Measurements from ENCODE around the gene GNG12.

Gene GNG12

GRCh38 chr1:67723620-67724019 is 109.6 kb downstream of the GNG12 start:
- Histone ChIP-seq H3K27me3 (ENCODE audit: insufficient read depth, low read length) (no peaks in the 10 kb centered on the region), H3K4me1 (ENCODE audit: insufficient read depth, low read length) (peaks cover 18% of the 10 kb centered on the region), H3K9ac (ENCODE audit: low read depth, low read length) (peak overlapping the region; percentile 7; the same call in 1 of the 2 replicates), H3K27ac (ENCODE audit: low read length) (no peak overlapping the region), H3K9me3 (ENCODE audit: insufficient read depth, low read depth, low read length) (no peaks in the 10 kb centered on the region), H3K36me3 (ENCODE audit: insufficient read depth, low read depth, low read length) (no peaks in the 10 kb centered on the region), H3K4me3 (ENCODE audit: low read length) (no peak overlapping the region)

- Histone ChIP-seq H3K4me1 (ENCODE audit: insufficient read depth, low read length) (peaks cover 18% of the 10 kb centered on the region), H3K27ac (ENCODE audit: low read length) (no peak overlapping the region), H3K36me3 (ENCODE audit: insufficient read depth, low read depth, low read length) (no peaks in the 10 kb centered on the region), H3K9me3 (ENCODE audit: insufficient read depth, low read depth, low read length) (no peaks in the 10 kb centered on the region), H3K4me3 (ENCODE audit: low read length) (no peak overlapping the region), H3K27me3 (ENCODE audit: insufficient read depth, low read length) (no peaks in the 10 kb centered on the region), H3K9ac (ENCODE audit: low read depth, low read length) (no peak overlapping the region)
Observed at GRCh38 chr1:67723126-67723525, 110.1 kb downstream of the GNG12 start.

- Histone ChIP-seq H3K9ac (ENCODE audit: low read depth, low read length) (no peak overlapping the region), H3K36me3 (ENCODE audit: insufficient read depth, low read depth, low read length) (no peaks in the 10 kb centered on the region), H3K27ac (ENCODE audit: low read length) (no peak overlapping the region), H3K4me3 (ENCODE audit: low read length) (no peak overlapping the region), H3K27me3 (ENCODE audit: insufficient read depth, low read length) (no peaks in the 10 kb centered on the region), H3K9me3 (ENCODE audit: insufficient read depth, low read depth, low read length) (no peaks in the 10 kb centered on the region), H3K4me1 (ENCODE audit: insufficient read depth, low read length) (peaks cover 18% of the 10 kb centered on the region)
Observed at GRCh38 chr1:67722292-67722944, 110.8 kb downstream of the GNG12 start.

- peaks cover 18% of the 10 kb centered on the region for H3K4me1 ChIP-seq (ENCODE audit: insufficient read depth, low read length)
- no peaks in the 10 kb centered on the region for H3K36me3 ChIP-seq (ENCODE audit: insufficient read depth, low read depth, low read length)
- H3K4me3 ChIP-seq (ENCODE audit: low read length) = no peak overlapping the region
- no peak overlapping the region for H3K9ac ChIP-seq (ENCODE audit: low read depth, low read length)
- no peak overlapping the region for H3K27ac ChIP-seq (ENCODE audit: low read length)
- H3K9me3 ChIP-seq (ENCODE audit: insufficient read depth, low read depth, low read length) = no peaks in the 10 kb centered on the region
- H3K27me3 ChIP-seq (ENCODE audit: insufficient read depth, low read length) = no peaks in the 10 kb centered on the region
Observed at GRCh38 chr1:67721650-67722291, 111.5 kb downstream of the GNG12 start.

GRCh38 chr1:67721112-67721511 is 112.2 kb downstream of the GNG12 start:
- H3K36me3 ChIP-seq (ENCODE audit: insufficient read depth, low read depth, low read length) = no peaks in the 10 kb centered on the region
- no peaks in the 10 kb centered on the region for H3K27me3 ChIP-seq (ENCODE audit: insufficient read depth, low read length)
- no peak overlapping the region for H3K27ac ChIP-seq (ENCODE audit: low read length)
- H3K4me1 ChIP-seq (ENCODE audit: insufficient read depth, low read length) = peaks cover 18% of the 10 kb centered on the region
- H3K4me3 ChIP-seq (ENCODE audit: low read length) = no peak overlapping the region
- no peaks in the 10 kb centered on the region for H3K9me3 ChIP-seq (ENCODE audit: insufficient read depth, low read depth, low read length)
- no peak overlapping the region for H3K9ac ChIP-seq (ENCODE audit: low read depth, low read length)

GRCh38 chr1:67719329-67720196 is 113.7 kb downstream of the GNG12 start:
- no peak overlapping the region for H3K4me3 ChIP-seq (ENCODE audit: low read length)
- peaks cover 18% of the 10 kb centered on the region for H3K4me1 ChIP-seq (ENCODE audit: insufficient read depth, low read length)

GRCh38 chr1:67717876-67718275 is 115.4 kb downstream of the GNG12 start:
- peaks cover 16% of the 10 kb centered on the region for H3K4me1 ChIP-seq (ENCODE audit: insufficient read depth, low read length)
- no peak overlapping the region for H3K27ac ChIP-seq (ENCODE audit: low read length)
- H3K9me3 ChIP-seq (ENCODE audit: insufficient read depth, low read depth, low read length) = no peaks in the 10 kb centered on the region
- H3K9ac ChIP-seq (ENCODE audit: low read depth, low read length) = no peak overlapping the region
- no peaks in the 10 kb centered on the region for H3K27me3 ChIP-seq (ENCODE audit: insufficient read depth, low read length)
- H3K4me3 ChIP-seq (ENCODE audit: low read length) = no peak overlapping the region
- no peaks in the 10 kb centered on the region for H3K36me3 ChIP-seq (ENCODE audit: insufficient read depth, low read depth, low read length)

More at GRCh38 chr1:67719329-67720196, 113.7 kb downstream of the GNG12 start:
- Histone ChIP-seq H3K27me3 (ENCODE audit: insufficient read depth, low read length) (no peaks in the 10 kb centered on the region), H3K9me3 (ENCODE audit: insufficient read depth, low read depth, low read length) (no peaks in the 10 kb centered on the region), H3K27ac (ENCODE audit: low read length) (no peak overlapping the region), H3K36me3 (ENCODE audit: insufficient read depth, low read depth, low read length) (no peaks in the 10 kb centered on the region), H3K9ac (ENCODE audit: low read depth, low read length) (no peak overlapping the region)

GRCh38 chr1:67716800-67717199 is 116.5 kb downstream of the GNG12 start:
- Histone ChIP-seq H3K9me3 (ENCODE audit: insufficient read depth, low read depth, low read length) (no peaks in the 10 kb centered on the region), H3K27ac (ENCODE audit: low read length) (no peak overlapping the region), H3K4me3 (ENCODE audit: low read length) (no peak overlapping the region), H3K36me3 (ENCODE audit: insufficient read depth, low read depth, low read length) (no peaks in the 10 kb centered on the region), H3K27me3 (ENCODE audit: insufficient read depth, low read length) (no peaks in the 10 kb centered on the region), H3K9ac (ENCODE audit: low read depth, low read length) (no peak overlapping the region), H3K4me1 (ENCODE audit: insufficient read depth, low read length) (peaks cover 13% of the 10 kb centered on the region; the same call in 1 of the 2 replicates)

GRCh38 chr1:67715819-67716218 is 117.4 kb downstream of the GNG12 start:
- no peak overlapping the region for H3K27ac ChIP-seq (ENCODE audit: low read length)
- no peaks in the 10 kb centered on the region for H3K27me3 ChIP-seq (ENCODE audit: insufficient read depth, low read length)
- H3K36me3 ChIP-seq (ENCODE audit: insufficient read depth, low read depth, low read length) = no peaks in the 10 kb centered on the region
- H3K4me1 ChIP-seq (ENCODE audit: insufficient read depth, low read length) = peaks cover 4% of the 10 kb centered on the region; the same call in 1 of the 2 replicates
- H3K9me3 ChIP-seq (ENCODE audit: insufficient read depth, low read depth, low read length) = no peaks in the 10 kb centered on the region
- H3K4me3 ChIP-seq (ENCODE audit: low read length) = no peak overlapping the region
- no peak overlapping the region for H3K9ac ChIP-seq (ENCODE audit: low read depth, low read length)

GRCh38 chr1:67713057-67713846 is 120.0 kb downstream of the GNG12 start:
- Histone ChIP-seq H3K36me3 (ENCODE audit: insufficient read depth, low read depth, low read length) (no peaks in the 10 kb centered on the region), H3K9ac (ENCODE audit: low read depth, low read length) (no peak overlapping the region), H3K9me3 (ENCODE audit: insufficient read depth, low read depth, low read length) (no peaks in the 10 kb centered on the region), H3K27me3 (ENCODE audit: insufficient read depth, low read length) (no peaks in the 10 kb centered on the region), H3K27ac (ENCODE audit: low read length) (no peak overlapping the region), H3K4me3 (ENCODE audit: low read length) (no peak overlapping the region), H3K4me1 (ENCODE audit: insufficient read depth, low read length) (0 out of 2 replicates have a peak, but pooled peaks cover 3% of the 10 kb centered on the region)

GRCh38 chr1:67711855-67712212 is 121.4 kb downstream of the GNG12 start:
- Histone ChIP-seq H3K4me1 (ENCODE audit: insufficient read depth, low read length) (0 out of 2 replicates have a peak, but pooled peaks cover 3% of the 10 kb centered on the region), H3K4me3 (ENCODE audit: low read length) (no peak overlapping the region), H3K27me3 (ENCODE audit: insufficient read depth, low read length) (no peaks in the 10 kb centered on the region), H3K27ac (ENCODE audit: low read length) (no peak overlapping the region), H3K36me3 (ENCODE audit: insufficient read depth, low read depth, low read length) (no peaks in the 10 kb centered on the region), H3K9me3 (ENCODE audit: insufficient read depth, low read depth, low read length) (no peaks in the 10 kb centered on the region), H3K9ac (ENCODE audit: low read depth, low read length) (no peak overlapping the region)

Data from iPS-20b (cell line).